DMS53 treated with DMSO at 0.1 percent for 48 hours (cell line): ENCODE measurements around the gene PRKAG2.
"Not testable (repeated sequence)": the region's sequence is repeated elsewhere in the genome, so short reads cannot be mapped to it uniquely, and the experiment has no call there.

ENCODE experiments used
- DNase-seq: peaks from one replicate; lab custom pipeline; 2025; ENCODE audit not compliant: unreplicated experiment; lab: John Stamatoyannopoulos, UW

PRKAG2 gene

DNA sequence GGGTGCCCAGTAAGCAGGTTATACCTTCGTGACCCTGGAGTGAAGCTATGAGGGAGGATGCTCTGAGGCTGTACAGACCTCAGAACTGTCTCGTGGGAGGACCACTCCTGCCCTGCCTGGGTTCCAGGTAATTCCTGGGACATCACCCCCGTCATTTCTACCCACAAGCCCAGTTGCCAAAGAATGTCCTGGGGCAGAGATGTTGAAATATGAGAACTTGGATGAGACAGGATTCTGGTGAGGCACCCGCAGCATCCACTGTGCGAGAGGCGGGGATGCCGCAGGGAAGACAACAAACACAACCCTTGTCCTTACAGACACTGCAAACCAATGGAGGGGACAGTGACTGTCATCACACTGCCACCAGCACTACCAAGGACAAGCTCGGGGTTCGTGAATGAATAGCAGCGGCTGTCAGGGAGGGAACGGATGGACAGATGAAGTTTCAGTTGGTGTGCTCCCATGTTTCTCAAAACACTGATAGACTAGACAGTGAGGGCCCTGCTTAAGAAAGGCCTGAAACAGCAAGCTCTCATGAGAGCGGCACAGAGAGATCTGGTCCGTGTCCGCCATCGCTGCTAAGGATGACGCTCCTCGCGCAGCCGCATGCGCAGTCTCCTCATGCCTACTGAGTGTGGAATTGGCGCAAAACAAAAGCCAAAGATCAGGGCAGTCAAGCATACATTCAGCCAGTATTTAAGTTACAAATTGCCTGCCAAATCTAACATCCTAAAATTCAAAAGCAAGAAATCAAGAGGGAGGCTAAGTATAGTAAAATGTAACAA lies 275.2 kb downstream of the PRKAG2 start:
- no peak for DNase-seq

DNA sequence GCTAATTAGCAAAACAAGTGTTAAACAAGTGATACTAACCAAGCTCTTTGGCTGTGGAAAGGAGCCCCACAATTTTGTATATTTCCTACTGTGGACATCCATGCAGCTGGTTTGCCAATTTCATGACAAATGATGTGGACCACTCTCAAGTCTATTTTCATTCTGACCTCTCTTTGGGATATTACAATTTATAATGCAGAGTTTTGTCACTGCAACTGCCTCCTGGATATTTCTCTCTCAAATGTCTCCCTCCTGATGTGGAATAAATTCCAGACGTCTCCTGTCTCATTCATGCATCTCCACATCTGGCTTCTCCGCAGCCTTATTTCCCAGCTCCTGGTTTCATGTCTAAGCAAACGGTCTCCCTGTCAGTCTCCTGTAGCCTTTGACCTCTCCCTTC lies 276.6 kb downstream of the PRKAG2 start:
- DNase-seq, result no peak

DNA sequence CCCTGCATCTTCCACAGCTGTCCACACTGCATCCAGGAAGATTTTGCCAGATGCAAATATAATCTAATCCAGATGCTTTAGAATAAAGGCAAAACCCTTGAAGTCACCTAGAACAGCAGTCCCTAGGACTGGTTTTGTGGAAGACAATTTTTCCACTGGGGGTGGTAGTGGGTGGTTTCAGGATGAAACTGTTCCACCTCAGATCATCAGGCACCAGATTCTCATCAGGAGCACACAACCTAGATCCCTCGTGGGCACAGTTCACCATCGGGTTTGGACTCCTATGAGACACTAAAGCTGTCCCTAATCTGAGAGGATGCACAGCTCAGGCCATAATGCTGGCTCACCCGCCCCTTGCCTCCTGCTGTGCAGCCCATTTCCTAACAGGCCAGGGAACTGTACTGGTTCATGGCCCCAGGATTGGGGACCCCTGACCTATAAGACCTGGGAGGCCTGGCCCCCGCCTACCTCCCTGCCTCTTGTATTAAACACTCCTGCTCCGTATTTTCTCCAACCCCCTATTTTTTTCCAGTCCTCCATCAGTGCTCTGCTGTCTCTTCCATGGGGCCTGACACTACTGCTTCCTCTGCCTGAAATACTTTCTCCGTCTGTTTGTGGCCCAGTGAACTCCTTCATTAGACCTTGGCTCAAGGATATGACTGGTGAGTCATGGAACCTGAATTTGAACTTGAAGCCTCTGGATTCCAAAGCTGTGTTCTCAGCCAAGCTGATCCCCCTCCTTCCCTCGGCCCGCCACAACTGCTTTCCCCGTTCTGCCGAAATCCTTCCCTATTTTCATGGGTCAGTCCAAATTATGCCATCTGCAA lies 277.3 kb downstream of the PRKAG2 start:
- no peak for DNase-seq

DNA sequence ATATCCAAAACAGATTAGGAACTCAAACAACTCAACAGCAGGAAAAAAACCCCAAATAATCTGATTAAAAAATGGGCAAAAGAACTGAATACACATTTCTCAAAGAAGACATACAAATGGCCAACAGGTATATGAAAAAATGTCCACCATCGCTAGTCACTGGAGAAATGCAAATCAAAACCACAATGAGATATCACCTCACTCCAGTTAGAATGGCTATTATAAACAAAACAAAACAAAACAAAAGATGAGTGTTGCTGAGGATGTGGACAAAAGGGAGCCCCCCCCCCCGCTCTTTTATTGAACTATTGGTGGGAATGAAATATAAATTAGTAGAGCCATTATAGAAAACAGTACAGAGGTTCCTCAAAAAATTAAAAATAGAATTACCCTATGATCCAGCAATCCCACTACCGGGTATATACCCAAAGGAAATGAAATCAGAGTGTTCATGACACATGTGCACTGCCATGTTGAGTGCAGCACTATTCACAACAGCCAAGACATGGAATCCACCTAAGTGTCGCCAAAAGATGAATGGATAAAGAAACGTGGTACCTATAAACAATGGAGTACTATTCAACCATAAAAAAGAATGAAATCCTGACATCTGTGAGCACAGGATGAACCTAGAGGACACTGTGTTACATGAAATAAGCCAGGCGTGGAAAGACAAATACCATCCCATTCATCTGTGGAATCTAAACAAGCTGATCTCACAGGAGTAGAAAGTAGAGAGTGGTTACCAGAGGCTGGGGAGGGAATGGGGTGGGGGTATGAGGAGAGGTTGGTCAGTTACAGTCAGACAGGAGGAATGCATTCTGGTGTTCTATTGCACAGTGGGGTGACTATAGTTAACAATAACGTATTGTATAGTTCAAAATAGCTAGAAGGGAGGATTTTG lies 279.1 kb downstream of the PRKAG2 start:
- peak; percentile 85 for DNase-seq

DNA sequence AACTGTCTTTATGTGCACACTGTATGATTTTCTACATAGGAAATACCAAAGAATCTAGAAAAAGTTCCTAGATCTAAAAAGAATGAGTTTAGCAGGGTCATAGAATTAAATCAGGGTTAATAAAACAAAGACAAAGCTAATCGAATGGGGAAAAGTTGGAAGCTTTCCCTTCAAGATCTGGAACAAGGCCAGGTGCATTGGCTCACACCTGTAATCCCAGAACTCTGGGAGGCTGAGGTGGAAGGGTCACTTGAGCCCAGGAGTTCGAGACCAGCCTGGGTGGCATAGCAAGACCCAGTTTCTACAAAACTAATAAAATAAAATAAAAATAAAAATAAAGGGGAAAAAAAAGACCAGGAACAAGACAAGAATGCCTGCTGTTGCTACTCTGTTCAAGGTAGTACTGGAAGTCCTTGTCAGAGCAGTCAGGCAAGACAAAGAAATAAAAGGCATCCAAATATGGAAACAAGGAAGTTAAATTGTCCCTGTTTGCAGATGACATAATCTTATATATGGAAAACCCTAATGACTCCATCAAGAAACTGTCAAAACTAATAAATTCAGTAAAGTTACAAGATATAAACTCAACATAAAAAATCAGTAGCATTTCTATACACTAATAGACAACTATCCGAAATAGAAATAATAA lies 281.1 kb downstream of the PRKAG2 start:
- DNase-seq, result peak; percentile 89

DNA sequence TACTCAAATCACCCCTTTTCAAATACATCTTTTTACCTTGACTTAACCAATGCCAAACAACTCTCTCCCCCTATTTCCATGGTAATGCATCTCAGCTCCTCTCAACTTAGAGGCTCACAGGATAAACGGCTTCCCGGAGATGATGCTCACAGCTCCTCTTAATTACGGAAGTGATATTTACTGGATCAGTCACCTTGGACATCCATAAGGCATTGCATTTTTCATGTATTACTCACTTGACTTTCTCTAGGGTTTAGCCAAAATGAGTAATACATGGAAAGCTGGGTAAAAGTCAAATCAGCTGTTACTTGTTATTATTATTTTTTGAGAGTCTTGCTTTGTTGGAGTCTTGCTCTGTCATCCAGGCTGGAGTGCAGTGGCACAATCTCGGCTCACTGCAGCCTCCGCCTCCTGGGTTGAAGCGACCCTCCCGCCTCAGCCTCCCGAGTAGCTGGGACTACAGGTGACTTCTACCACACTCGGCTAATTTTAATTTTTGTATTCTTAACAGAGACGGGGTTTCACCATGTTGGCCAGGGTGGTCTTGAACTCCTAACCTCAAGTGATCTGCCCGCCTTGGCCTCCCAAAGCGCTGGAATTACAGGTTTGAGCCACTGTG lies 283.9 kb downstream of the PRKAG2 start:
- no peak for DNase-seq

DNA sequence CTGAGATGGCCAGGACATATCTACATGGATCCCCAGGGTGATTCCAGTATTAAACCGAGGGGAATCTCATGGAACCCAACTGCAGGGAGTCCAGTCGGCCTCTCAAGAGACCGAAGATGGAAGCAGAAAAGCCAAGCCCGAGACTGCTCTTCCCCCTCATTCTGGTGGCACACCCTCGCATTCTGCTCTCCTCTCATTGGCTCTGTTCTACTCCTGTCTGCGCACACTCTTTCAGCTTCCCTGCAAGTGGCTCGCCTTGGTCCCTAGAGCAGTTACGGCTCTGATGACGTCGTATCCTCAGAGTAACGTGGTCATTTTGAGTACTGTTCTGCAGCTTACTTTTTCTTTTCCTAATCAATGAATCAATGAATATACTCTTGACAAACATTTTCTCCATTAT lies 284.6 kb downstream of the PRKAG2 start:
- no peak for DNase-seq

DNA sequence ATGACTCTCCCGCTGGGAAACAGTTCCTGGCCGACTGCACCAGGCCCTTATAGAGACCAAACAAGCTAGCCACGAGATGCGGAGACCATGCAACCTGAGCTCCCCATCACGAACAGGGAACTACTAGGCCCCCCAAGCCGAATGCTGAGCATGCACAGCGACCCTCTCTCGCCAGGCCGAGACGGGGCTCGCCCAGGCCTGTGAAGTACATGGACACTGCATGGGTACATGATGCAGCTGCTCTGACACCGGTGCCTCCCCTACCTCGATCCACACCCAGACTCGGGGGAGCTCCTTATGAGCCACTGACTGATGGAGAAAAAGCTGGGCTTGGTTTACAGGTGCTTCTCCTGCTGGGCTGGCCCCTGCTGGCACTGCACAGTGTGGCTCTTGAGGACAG lies 285.0 kb downstream of the PRKAG2 start:
- DNase-seq, result no peak

DNA sequence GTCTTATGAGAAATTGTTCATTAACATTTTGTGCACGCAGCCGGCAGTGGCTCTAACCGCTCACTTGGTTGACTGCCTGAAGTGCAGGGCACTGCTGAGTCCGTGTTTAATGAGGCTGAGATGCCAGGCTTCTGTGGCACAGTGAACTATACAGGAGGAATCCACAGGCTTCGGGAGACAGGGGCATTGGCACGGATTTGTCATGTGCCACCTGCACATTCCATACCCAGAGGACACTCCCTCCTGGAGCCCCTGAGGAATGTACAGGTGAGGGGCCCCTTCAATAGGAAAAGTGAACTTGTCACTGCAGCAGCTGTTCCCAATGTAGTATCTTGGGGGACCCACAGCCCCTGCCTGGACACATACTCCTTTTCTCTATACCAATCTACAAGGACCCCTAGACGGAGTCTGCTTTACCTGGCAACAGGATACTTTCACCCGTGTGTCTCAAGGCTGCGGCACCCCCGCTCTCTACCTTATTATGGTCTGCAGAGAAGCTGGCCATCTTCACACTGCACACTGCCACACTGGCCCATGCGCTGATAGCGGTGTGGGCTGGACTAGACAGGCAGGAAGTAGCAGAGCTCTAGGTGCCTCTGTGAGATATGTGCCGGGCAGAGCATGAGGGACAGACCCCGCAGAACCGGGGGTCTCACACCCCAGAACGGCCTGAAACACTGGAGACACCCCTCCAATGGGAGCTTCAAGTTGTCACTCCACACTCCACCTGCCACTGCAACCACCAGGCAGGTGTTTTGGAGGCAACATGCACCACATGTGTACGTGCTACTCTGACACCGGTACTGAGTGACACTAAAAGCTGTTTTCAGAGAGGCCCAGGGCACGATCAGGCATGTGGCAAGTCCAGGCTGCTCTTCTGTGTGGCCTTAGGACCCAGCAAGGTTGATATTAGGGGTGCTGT lies 285.8 kb downstream of the PRKAG2 start:
- no peak for DNase-seq

DNA sequence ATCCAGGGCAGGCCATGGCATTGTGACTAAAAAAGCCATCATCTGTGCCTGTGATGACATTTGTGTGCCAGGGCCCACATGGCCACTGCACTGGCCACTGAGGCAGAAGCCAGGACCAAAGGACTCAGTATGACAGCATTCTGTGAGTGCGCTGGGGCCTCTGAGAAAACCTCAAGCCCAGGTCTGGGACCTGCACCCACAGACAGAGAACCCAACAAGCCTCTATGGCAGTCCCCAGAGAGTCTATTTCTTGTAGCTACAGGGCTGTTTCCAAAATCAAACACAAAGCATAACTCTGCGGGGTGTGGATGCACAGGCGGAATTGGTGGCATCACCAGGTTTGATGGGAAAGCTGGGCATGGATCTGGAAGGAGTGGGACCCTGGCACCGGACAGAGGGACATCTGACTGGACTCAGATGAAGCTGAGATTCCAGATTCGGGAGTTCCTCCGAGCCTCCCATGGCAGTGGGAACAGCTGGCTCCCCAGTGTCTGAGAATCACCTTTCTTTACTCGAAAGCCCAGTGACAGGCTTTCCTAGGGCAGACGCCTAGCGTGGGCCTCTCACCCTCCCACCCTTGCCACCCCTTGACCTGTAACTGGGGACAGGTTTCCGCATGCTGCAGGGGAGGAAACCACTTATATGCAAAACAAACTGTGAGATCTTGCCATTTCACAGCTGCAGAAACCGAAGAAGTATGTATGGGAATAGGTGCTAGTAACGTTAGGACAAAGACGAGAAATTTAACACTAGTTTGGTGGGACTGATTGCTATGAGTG lies 286.7 kb downstream of the PRKAG2 start:
- no peak for DNase-seq

DNA sequence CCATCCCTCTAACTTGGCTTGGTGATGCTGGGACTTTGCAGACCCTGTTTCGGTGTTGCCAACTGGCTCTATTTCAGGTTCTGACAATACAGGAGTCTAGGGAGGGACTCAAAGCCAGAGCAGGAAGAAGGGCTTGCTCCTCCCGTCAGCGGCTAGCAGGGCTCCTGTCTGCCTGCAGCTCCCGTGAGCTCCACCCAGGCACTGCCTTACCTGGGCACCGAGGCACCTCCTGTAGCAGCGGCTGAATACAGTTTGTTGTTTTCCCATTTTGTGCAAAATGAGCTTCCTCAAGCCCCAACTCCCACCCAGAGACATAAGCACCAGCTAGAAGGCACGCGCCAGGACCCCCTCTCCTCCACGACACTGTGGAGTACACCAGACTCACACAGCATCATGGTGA lies 287.9 kb downstream of the PRKAG2 start:
- DNase-seq, result no peak

DNA sequence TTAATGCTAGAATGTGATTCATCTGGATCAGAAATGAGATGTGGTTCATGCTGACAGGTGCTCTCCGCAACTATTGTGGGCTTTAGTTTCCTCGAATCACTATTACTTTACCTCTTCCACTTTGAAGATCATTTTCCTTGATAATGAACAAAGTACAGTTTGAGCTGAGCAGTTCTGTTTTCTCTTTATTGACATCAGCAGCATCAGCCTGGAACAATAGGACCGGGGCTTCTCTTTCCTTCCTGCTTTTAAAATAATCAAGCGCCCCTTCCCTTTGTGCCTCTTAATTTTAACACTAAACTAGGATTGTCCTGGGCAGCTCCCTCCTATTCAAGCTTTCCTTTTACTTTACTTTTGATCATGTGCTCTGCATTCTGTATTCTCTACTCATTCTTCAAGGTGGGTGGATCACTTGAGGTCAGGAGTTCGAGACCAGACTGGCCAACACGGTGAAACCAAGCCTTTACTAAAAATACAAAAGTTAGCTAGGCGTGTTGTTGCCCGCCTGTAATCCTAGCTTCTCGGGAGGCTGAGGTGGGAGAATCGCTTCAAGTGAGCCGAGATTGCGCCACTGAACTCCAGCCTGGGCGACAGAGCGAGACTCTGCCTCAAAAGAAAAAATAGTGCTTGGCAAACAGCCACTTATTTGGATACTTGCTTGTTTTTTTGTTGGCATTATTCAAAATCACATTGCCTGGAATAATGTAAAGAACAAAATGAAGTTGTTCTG lies 290.2 kb downstream of the PRKAG2 start:
- no peak for DNase-seq

DNA sequence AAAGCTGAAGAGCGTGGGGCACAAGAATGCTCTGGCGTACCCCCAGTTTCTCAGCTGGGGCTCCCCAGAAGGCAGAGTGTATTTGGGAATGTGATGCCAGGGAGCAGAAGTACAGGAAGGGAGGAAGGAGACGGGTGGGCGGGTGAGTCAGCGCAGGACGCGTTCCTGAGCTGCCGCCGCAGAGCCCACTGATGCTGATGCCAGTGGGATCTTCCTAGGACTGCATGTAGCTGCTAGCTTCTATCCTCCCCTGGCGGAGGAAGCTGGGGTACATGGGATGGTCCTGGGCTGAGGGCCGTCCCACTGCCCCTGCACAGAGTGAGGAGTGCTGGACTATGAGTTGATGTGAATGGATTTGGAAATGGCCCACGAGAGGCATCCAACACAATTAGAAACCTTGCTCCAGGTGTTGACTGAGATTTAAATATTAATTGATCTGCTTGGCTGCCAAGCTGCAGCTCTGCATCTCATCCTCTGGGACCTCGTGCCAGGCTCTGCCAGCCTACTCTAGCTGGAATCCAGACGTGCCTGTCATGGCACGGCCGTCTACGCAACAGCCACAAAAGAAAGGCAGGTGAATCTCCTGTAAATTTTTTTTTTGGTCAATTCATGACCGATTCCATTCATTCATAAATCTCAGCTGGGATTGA lies 291.0 kb downstream of the PRKAG2 start:
- DNase-seq, result no peak

DNA sequence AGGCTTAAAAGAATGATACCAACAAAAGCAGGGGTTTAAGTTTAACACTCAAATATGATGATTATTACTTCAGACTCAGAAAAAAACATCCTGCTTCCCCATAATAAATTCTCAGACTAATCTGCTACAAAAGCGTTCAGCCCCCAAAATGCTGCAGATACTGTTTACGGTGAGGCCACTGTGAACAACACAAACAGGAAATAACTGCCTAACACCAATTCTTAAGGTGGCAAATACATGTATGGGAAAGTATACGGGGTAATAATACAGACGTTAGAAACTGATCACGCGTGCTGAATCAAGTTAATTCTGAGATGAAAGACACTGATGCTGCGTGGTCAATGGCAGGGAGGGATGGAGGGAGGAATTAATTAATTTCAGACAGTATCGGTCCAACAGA lies 295.2 kb downstream of the PRKAG2 start:
- no peak for DNase-seq

DNA sequence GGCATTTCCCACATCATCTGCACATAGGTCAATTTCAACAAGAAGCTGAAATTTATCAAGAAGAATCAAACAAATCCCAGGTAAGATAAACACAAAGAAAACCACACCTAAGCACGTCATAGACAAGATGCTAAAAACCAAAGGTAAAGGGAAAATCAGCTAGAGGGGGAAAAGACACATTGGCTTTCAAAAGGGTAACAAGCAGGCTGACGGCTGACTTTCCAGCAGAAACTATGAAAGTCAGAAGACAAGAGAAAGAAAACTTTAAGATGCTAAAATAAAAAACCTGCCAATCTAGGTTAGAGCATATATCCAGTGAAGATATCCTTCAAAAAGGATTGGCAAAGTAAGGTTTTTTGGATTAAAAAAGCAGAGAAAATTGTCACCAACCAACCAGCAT lies 297.3 kb downstream of the PRKAG2 start:
- no peak for DNase-seq

DNA sequence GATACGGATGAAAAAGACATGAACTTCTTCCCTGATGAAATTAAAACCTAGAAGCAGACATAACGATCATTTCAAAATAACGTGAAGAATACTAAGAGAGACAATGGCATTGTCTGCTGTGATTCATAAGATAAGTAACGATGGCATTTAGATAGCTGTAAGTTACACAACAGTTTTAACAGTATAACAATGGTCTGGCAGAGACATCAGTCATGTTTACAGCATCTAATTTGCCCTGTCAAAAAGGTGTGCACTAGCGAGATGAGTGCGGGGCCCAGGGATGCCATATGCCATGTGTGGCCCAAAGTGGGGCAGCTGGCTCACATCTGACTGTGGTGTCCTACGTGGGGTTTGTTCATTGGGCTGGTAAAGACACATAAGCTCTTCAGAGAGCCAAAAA lies 301.5 kb downstream of the PRKAG2 start:
- DNase-seq, result no peak

DNA sequence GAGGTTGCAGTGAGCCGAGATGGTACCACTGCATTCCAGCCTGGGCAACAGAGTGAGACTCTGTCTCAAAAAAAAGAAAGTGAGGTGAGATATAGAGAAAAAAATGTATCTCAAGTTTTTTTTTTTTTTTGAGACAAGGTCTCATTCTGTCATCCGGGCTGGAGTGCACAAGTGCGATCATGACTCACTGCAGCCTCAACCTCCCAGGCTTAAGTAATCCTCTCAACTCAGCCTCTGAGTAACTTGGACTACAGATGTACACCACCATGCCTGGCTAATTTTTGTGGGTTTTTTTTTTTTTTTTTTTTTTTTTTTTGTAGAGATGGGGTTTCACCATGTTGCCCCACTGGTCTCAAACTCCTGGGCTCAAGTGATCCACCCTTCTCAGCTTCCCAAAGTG lies 303.9 kb downstream of the PRKAG2 start:
- not testable (repeated sequence) for DNase-seq
